HG03066 (cell line): Measurements from ENCODE around the gene ZNF287.
"Not testable (repeated sequence)": the region's sequence is repeated elsewhere in the genome, so short reads cannot be mapped to it uniquely, and the experiment has no call there.

Experiments
- ATAC-seq: cut with Tn5 transposase; IDR thresholded peaks from one replicate; pipeline ENCODE4 v1.9.1; 2021; ENCODE audit warnings: low read depth; ENCODE audit not compliant: unreplicated experiment

Gene ZNF287

DNA sequence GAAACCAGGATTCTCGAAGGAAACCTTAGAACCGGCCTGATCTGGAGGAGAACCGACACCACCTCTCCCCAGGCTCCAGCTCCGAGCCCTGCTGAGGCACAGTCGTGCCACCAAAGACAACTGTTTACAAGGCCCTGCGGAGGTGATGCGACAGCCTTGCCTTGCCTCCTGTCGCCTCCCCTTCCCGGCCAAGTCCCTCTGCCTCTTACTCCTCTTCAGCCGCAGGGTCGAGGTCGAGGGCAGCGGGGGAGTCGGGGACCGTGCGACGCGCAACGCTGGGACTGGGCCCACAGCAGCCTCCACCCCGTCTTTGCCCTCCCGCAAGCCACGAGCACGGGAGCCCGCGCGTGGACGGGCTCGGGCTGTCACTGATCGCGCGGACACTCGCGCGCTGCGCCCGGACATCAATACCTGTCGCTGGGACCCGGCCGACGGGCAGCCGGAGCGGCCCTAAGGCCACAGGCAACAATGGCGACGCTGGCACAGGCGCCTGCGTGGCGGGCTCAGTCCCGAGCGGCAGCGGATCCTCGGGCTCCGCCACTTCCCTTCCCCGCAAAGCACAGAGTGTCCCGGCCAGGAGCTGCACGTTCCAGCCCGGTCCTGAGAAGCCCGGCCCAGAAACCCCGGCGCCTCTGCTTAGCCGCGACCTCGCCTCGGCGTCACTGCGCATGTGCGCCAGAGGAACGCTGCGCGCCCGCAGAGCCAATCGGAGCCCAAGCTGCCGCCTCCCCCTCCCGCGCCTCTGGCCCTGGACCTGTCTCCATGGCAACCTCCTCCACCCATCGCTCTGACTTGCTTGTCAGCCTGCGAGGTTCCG lies at the start of gene ZNF287:
Gene ZNF287 (minus strand): TSS at position 664 of the 817 bp plus-strand sequence. CDS start 1,473 bp downstream, outside the sequence.
- ATAC-seq: no peak

- no peak for ATAC-seq
Measured at GRCh38 chr17:16617481-16618060, 48.6 kb upstream of the ZNF287 start.

GRCh38 chr17:16599537-16599936 lies 30.5 kb upstream of the ZNF287 start:
- ATAC-seq: no peak

- no peak for ATAC-seq
Measured at GRCh38 chr17:16593356-16594102, 24.5 kb upstream of the ZNF287 start.

- peak; percentile 70 for ATAC-seq
Measured at GRCh38 chr17:16589097-16589969, 20.3 kb upstream of the ZNF287 start.

DNA sequence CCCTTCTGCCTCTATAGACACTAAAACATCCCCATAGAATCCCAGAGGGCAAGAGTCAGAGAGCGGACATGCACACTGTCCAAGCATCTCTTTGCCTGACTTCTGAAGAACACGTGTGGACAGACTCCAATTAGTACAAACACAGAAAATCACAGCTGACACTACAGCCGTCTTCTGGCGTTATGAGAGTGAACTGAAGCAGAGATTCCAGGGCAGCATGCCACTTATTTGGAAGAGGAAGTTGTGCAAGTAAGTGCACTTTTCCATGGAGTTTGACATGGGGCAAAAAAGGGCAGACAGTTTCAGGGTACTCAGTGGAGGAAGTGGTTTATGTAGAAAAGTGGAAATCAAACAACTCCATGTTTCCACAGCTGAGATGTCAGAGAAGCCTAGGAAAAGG lies 16.8 kb upstream of the ZNF287 start:
- no peak for ATAC-seq

- no peak for ATAC-seq
Measured at GRCh38 chr17:16584273-16584995, 15.4 kb upstream of the ZNF287 start.

- ATAC-seq: no peak
Measured at GRCh38 chr17:16583781-16584180, 14.8 kb upstream of the ZNF287 start.

DNA sequence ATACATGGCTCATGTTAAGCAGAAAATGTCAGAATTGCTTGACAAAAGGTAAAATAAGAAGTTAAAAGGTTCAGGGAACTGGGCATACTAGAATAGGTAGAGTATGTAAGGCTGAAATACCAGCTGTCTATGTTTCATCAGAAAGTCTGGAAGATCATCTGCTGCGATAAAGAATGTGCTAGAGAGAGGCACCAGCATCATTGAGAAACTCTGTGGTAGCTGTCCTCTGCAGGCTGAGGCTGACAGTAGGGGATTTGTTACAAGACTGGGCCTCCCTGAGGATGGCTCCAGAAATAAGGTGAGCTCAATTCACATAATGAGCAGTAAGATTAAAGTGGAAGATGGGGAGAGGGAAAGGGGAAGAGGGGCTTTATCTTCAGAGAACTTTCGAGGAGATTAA lies 4.5 kb upstream of the ZNF287 start:
- ATAC-seq: no peak

- ATAC-seq: no peak
Measured at GRCh38 chr17:16569358-16569712, 331 bp upstream of the ZNF287 start.

- ATAC-seq: no peak
Measured at GRCh38 chr17:16552637-16553045, 16.4 kb downstream of the ZNF287 start.

DNA sequence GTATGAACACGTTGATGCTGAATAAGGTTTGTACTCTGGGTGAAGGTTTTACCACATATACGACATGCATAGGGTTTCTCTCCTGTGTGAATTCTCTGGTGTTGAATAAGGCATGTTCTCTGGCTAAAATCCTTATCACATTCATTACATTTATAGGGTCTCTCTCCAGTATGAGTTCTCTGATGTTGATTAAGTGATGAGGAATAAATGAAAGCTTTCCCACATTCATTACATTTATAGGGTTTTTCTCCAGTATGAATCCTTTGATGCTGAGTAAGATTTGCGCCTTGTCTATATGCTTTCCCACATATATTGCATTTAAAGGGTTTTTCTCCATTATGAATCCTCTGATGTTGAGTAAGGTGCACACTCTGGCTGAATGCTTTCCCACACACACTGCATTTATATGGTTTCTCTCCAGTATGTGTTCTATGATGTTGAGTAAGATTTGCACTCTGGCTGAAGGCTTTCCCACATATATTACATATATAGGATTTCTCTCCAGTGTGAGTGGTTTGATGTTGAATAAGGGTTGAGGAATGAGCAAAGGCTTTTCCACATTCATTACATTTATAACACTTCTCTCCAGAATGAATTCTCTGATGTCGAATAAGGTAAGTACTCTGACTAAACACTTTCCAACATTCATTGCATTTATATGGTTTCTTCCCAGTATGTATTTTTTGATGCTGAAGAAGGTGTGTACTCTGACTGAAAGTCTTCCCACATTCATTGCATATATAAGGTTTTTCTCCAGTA lies 16.9 kb downstream of the ZNF287 start:
- no peak for ATAC-seq

DNA sequence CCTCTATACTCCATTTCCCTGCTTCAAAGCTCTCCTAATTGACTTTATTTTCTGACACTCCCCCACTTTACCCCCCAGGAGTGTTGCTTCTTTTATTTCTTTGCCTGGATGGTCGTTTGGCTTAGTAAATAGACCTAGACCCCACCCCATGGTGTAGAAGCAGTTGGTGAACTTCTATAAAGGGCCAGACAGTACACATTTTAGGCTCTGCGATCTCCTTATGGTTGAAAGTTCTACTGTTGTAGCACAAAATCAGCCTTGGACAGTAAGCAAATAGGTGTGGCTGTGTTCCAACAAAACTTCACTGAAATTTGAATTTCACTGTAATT lies 31.9 kb downstream of the ZNF287 start:
- ATAC-seq: no peak

- no peak for ATAC-seq
Measured at GRCh38 chr17:16534236-16534635, 34.8 kb downstream of the ZNF287 start.

DNA sequence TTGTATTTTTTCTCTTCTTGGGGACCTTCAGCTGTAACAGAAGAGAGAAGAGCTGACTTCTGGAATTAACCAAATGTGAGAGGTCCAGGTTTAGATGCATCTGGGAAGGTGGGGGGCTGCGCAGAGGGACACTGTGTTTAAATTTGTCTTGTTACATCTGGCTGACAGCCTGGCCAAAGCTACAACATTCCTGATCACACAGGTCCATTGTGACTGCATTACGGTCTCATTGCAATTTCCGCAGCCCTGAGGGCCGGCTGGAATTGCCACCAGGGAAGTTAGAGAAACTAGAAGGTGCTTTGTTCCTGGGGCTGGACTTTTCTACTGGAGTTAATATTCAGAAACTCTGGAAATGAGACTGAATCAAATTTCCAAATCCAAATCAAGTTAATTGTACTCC lies 39.1 kb downstream of the ZNF287 start:
- no peak for ATAC-seq

DNA sequence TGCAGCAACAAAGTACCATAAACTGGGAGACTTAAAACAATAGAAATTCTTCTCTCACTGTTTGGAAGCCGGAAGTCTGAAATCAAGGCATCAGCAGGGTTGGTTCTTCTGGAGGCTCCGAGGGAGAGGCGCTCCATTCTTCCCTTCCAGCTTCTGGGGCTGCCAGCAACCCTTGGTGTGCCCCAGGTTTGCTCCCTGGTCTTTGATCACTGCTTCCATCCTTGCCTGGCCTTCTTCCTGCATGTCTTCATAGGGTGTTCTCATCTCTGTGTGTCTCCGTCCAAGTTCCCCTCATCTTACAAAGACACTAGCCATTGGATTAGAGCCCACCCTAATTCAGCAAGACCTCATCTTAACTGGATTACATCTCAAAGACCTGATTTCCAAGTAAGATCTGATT lies 41.7 kb downstream of the ZNF287 start:
- no peak for ATAC-seq

GRCh38 chr17:16525556-16525955 lies 43.4 kb downstream of the ZNF287 start:
- not testable (repeated sequence) for ATAC-seq

GRCh38 chr17:16521070-16521727 lies 47.8 kb downstream of the ZNF287 start:
- ATAC-seq: peak; percentile 72

DNA sequence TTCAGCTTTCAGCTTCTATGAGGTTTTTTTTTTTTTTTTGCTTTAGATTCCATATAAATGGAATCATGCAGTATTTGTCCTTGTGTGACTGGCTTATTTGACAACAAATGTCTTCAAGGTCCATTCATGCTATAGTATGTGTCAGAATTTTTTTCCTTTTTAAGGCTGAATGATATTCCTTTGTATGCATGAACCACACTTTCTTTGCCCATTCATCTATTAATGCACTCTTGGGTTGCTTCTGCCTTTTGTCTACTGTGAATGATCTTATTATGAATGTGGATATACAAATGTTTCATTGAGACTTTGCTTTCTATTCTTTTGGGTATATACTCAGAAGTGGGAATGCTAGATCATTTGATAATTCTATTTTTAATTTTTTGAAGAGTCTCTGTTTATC lies 50.0 kb downstream of the ZNF287 start:
- no peak for ATAC-seq
